PC-3 (cell line): ENCODE data around the gene MARK3. TPM values are rescaled to one million over a fixed set of nuclear protein-coding genes. Genes with fewer than 3 reads are reported as not detected.

Experiments
- ATAC-seq: fragments of 200-7000 bp; cut with Tn5 transposase; 2 replicates; pipeline ENCODE4 v1.9.1; 2020; ENCODE audit warnings: mild to moderate bottlenecking, moderate library complexity
- BruUV-seq: library from RNA; stranded (reverse); fragments of 400-500 nt; replicated peaks from 2 replicates; lab custom pipeline; 2021; lab: Mats Ljungman, UMichigan
- CTCF ChIA-PET: fragments of 300-600 bp; sonication (Branson Sonifier 250); formaldehyde crosslinking; loops from one replicate; lab custom pipeline; 2022; ENCODE audit warnings: antibody characterized with exemption; lab: Charles Lee
- POLR2A ChIA-PET: fragments of 300-600 bp; sonication (Branson Sonifier 250); formaldehyde crosslinking; loops from one replicate; lab custom pipeline; 2022; ENCODE audit warnings: antibody characterized with exemption; ENCODE audit not compliant: unreplicated experiment; lab: Charles Lee
- DNase-seq: peaks from one replicate; pipeline ENCODE4 v3.0.0-alpha.2; 2015
- H2AFZ ChIP-seq: fragments of 300-600 bp; sonication (generic); 2 replicates; pipeline ENCODE4 v1.6.0; 2016; ENCODE audit warnings: antibody characterized with exemption, low read length
- H3F3A ChIP-seq: fragments of 300-600 bp; sonication (generic); one replicate; pipeline ENCODE4 v1.6.0; 2017; ENCODE audit warnings: antibody characterized with exemption, low read length, control low read depth, mild to moderate bottlenecking; ENCODE audit not compliant: unreplicated experiment
- H3K27ac ChIP-seq: fragments of 300-600 bp; sonication (generic); 2 replicates; pipeline ENCODE4 v1.5.1; 2016; ENCODE audit warnings: mild to moderate bottlenecking, low read length
- H3K27me3 ChIP-seq: fragments of 300-600 bp; sonication (generic); 2 replicates; pipeline ENCODE4 v1.6.1; 2016; ENCODE audit warnings: low read length, mixed read lengths
- H3K36me3 ChIP-seq: fragments of 300-600 bp; sonication (generic); 2 replicates; pipeline ENCODE4 v1.6.1; 2016; ENCODE audit warnings: low read depth, mixed run types, low read length, mixed read lengths
- H3K4me1 ChIP-seq: fragments of 300-600 bp; sonication (generic); 2 replicates; pipeline ENCODE4 v1.5.1; 2016; ENCODE audit warnings: low read length; ENCODE audit not compliant: insufficient read depth
- H3K4me2 ChIP-seq: fragments of 300-600 bp; sonication (generic); 2 replicates; pipeline ENCODE4 v1.6.0; 2016; ENCODE audit warnings: low read length
- H3K4me3 ChIP-seq: fragments of 300-600 bp; sonication (generic); 2 replicates; pipeline ENCODE4 v1.5.1; 2016; ENCODE audit warnings: mild to moderate bottlenecking, low read length, mixed read lengths
- H3K79me2 ChIP-seq: fragments of 300-600 bp; sonication (generic); 2 replicates; pipeline ENCODE4 v1.6.1; 2017; ENCODE audit warnings: low read length, mixed read lengths
- H3K9ac ChIP-seq: fragments of 300-600 bp; sonication (generic); 2 replicates; pipeline ENCODE4 v1.6.0; 2016; ENCODE audit warnings: mild to moderate bottlenecking, low read length
- H3K9me2 ChIP-seq: fragments of 300-600 bp; sonication (generic); replicated peaks from 2 replicates; pipeline ENCODE4 v1.6.1; 2016; ENCODE audit warnings: mixed run types, low read length, mixed read lengths
- H3K9me3 ChIP-seq: fragments of 300-600 bp; sonication (generic); 2 replicates; pipeline ENCODE4 v1.6.1; 2016; ENCODE audit warnings: low read length, mixed read lengths
- H4K20me1 ChIP-seq: fragments of 300-600 bp; sonication (generic); 2 replicates; pipeline ENCODE4 v1.6.1; 2016; ENCODE audit warnings: low read length, mixed read lengths
- CTCF ChIP-seq: fragments of 300-600 bp; sonication (generic); conservative IDR thresholded peaks from 2 replicates; pipeline ENCODE4 v1.5.1; 2017; ENCODE audit warnings: antibody characterized with exemption, low read depth, mild to moderate bottlenecking, low read length
- EZH2 ChIP-seq: fragments of 300-600 bp; sonication (generic); IDR thresholded peaks from one replicate; pipeline ENCODE4 v1.6.1; 2017; ENCODE audit warnings: antibody characterized with exemption, mild to moderate bottlenecking, low read length; ENCODE audit not compliant: unreplicated experiment
- EZH2phosphoT487 ChIP-seq: fragments of 300-600 bp; sonication (generic); IDR thresholded peaks from 2 replicates; pipeline ENCODE4 v1.6.1; 2018; ENCODE audit warnings: mild to moderate bottlenecking, antibody characterized with exemption, low read length, borderline replicate concordance
- intact Hi-C: fragments of 100-400 bp; cut with micrococcal nuclease; formaldehyde crosslinking; loops from 2 replicates; pipeline ENCODE4 v1.9.0; 2023
- total RNA-seq: library from RNA; depleted of rRNA; stranded (reverse); fragments of >200 nt; gene quantifications from 2 replicates; pipeline ENCODE4 v1.2.3, GENCODE V29; 2014

Gene MARK3
- total RNA-seq, 1 experiment from 2014 or later = 69.9 TPM

GRCh38 chr14:103549361-103550311 is 164.4 kb downstream of the MARK3 start:
- H3K79me2 ChIP-seq = no peaks in the 10 kb centered on the region
- H3K4me3 ChIP-seq = no peak overlapping the region
- H2AFZ ChIP-seq = no peak overlapping the region
- no peaks in the 10 kb centered on the region for H3K27me3 ChIP-seq
- no peaks in the 10 kb centered on the region for H3K36me3 ChIP-seq
- H3K9me3 ChIP-seq = no peaks in the 10 kb centered on the region
- peaks cover 15% of the 10 kb centered on the region for H3K4me1 ChIP-seq
- no peak overlapping the region for H3K9ac ChIP-seq
- DNase-seq (no peak), ATAC-seq (no peak)
- no peaks in the 10 kb centered on the region for H3K9me2 ChIP-seq
- no peaks in the 10 kb centered on the region for H4K20me1 ChIP-seq
- TF ChIP-seq EZH2 = no peak
- TF ChIP-seq CTCF = no peak
- no peak for TF ChIP-seq EZH2phosphoT487
- no peak overlapping the region for H3K27ac ChIP-seq
- no peak overlapping the region for H3K4me2 ChIP-seq
- CTCF ChIA-PET = no interaction called here
- intact Hi-C loops = no loop called here
- BruUV-seq = no TSS peak
- H3F3A ChIP-seq = no peaks in the 10 kb centered on the region
- POLR2A ChIA-PET = no interaction called here

GRCh38 chr14:103550451-103551337 is 165.5 kb downstream of the MARK3 start:
- Histone ChIP-seq H3K9me2 (no peaks in the 10 kb centered on the region), H3K79me2 (peaks cover 3% of the 10 kb centered on the region; the same call in 1 of the 2 replicates), H2AFZ (no peak overlapping the region), H3K4me3 (no peak overlapping the region), H3K9me3 (no peaks in the 10 kb centered on the region), H3K27me3 (no peaks in the 10 kb centered on the region), H3K9ac (no peak overlapping the region), H3F3A (no peaks in the 10 kb centered on the region), H3K4me2 (no peak overlapping the region), H4K20me1 (no peaks in the 10 kb centered on the region), H3K4me1 (peaks cover 15% of the 10 kb centered on the region), H3K36me3 (no peaks in the 10 kb centered on the region), H3K27ac (no peak overlapping the region)
- ChIA-PET POLR2A (interaction anchor here (0.6 kb wide), 1 partner anchor 11 kb away, joined by 3 read pairs; no protein-coding TSS in a partner anchor), CTCF (no interaction called here)
- DNase-seq (no peak), ATAC-seq (no peak)
- intact Hi-C loops = no loop called here
- BruUV-seq = no TSS peak
- TF ChIP-seq CTCF (no peak), EZH2phosphoT487 (no peak), EZH2 (no peak)
